ENCODE results near the gene CREB3L2.

DNA sequence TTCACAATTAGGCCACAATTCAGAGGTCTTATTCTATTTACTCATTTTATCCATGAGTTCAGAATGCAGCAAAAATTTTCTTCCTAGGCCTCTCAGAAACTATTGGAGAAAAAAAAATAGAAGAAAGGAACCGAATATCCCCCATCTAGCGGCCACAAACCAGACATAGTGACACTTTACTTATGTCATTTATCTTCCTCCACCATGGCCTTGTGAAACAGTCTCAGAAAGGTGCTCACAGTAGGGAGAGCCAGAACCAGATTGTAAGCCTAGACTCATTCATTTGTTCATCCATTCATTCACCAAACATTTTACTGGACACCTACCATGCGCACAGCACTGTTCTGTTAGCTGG lies 16.0 kb downstream of the CREB3L2 start:
- no peak for TF ChIP-seq ZNF384 (IDR thresholded peaks at IDR 0.05)
- no peak for TF ChIP-seq SUZ12 (IDR thresholded peaks at IDR 0.05)
- no peak for TF ChIP-seq FOXA1 (IDR thresholded peaks at IDR 0.05)
- TF ChIP-seq FOXM1 (IDR thresholded peaks at IDR 0.05; ENCODE audit: borderline replicate concordance), result no peak
- TF ChIP-seq, protein P1, sequence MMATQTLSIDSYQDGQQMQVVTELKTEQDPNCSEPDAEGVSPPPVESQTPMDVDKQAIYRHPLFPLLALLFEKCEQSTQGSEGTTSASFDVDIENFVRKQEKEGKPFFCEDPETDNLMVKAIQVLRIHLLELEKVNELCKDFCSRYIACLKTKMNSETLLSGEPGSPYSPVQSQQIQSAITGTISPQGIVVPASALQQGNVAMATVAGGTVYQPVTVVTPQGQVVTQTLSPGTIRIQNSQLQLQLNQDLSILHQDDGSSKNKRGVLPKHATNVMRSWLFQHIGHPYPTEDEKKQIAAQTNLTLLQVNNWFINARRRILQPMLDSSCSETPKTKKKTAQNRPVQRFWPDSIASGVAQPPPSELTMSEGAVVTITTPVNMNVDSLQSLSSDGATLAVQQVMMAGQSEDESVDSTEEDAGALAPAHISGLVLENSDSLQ (IDR thresholded peaks at IDR 0.05), result no peak
- TF ChIP-seq TARDBP (IDR thresholded peaks at IDR 0.05), result no peak
- no peak for TF ChIP-seq ELF4 (IDR thresholded peaks at IDR 0.05)
- TF ChIP-seq SP1 (IDR thresholded peaks at IDR 0.05), result no peak
- no peak for TF ChIP-seq ARNT (IDR thresholded peaks at IDR 0.05)

All from HEK293T (cell line).